ENCODE data around the gene COQ10A.
A peak's percentile ranks its signal among the peaks of the same experiment; 100 is the strongest.

Gene COQ10A

DNA sequence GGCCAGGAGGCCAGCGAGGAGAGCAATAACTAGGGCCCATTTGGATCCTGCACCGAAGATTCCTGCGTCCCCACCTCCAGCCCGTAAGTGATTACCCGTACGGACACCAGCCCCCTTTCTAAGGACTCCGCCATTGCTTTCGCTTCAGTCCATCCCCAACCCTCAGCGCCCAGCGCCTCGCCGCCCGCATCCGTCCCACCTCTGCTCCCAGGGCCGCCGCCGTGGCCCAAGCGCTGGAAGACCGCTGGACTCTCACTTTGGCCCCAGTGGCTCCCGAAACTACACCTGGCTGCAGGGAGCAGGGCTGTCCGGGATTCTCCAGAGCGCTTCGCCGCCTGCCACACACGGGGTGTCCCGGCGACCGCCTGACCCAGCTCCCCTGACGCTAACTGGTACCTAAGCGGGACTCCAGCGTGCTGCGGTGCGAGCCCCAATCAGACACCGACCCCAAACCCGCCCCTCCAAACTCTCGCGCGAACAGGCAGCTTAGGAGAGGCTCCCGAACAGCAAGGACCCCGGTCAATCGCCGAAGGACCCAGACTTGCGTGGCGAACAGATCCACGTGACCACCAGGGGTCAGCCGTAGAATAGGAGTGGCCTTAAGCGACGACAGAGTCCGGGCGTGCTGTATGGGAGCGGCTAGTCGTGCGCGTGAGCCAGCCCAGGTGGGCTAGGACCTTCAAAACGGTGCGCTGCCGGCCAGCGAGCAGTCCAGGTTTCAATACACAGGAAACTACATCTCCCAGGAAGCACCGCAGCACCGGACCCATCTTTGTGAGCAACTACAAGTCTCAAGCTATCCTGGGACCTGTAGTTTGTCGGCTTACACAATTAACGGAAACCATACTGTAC, 49.1 kb downstream of the COQ10A start, which contains the start of gene CNPY2:
Gene CNPY2 (minus strand): TSS at position 367 of the 852 bp plus-strand sequence. CDS start 771 bp downstream, outside the sequence.
- DNase-seq (ENCODE audit: low spot score) = peak; percentile 96

DNA sequence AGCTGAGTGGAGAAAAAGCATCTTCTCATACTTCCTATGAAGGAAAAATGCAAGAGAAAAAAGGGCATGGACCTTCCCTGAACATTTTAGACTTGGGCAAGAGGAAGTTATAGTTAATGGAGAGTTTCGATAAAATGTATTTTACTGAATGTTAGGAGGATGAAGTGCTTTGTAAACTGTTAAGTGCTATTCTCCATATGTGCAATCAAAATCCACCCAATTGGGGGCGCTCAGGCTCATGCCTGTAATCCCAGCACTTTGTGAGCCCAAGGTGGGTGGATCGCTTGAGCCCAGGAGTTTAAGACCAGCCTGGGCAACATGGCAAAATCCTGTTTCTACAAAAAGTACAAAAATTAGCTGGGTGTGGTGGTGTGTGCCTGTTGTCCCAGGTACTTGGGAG, 50.9 kb downstream of the COQ10A start:
- no peak for DNase-seq (ENCODE audit: low spot score)

All from Ammon's horn (tissue), 1 donor.